8988T (cell line): ENCODE data around the gene MT1F.
"Not testable (repeated sequence)": the region's sequence is repeated elsewhere in the genome, so short reads cannot be mapped to it uniquely, and the experiment has no call there.

Source experiments
- DNase-seq: peaks from one replicate; pipeline ENCODE4 v3.0.0; 2011

The MT1F gene

GRCh38 chr16:56645838-56646237 is 11.9 kb upstream of the MT1F start:
- no peak for DNase-seq

GRCh38 chr16:56647641-56648431 is 9.9 kb upstream of the MT1F start:
- no peak for DNase-seq

GRCh38 chr16:56649271-56649670 is 8.5 kb upstream of the MT1F start:
- no peak for DNase-seq

GRCh38 chr16:56649820-56650219 is 7.9 kb upstream of the MT1F start:
- no peak for DNase-seq

GRCh38 chr16:56651586-56651985 is 6.2 kb upstream of the MT1F start, which contains the start of gene MT1B:
Gene MT1B, plus strand, starts transcription at chr16:56651886. Its CDS starts 68 bp downstream, at chr16:56651954.
- no peak for DNase-seq

- DNase-seq = no peak
Measured at GRCh38 chr16:56652600-56652999, 5.2 kb upstream of the MT1F start.

GRCh38 chr16:56653218-56653617 is 4.5 kb upstream of the MT1F start:
- no peak for DNase-seq

- no peak for DNase-seq
Measured at GRCh38 chr16:56658327-56658875, 642 bp downstream of the MT1F start.

GRCh38 chr16:56662357-56663354 is 4.9 kb downstream of the MT1F start:
- no peak for DNase-seq

GRCh38 chr16:56664506-56664905 is 6.7 kb downstream of the MT1F start:
- DNase-seq = no peak

GRCh38 chr16:56665286-56666261 is 7.8 kb downstream of the MT1F start:
- DNase-seq = not testable (repeated sequence)

GRCh38 chr16:56667581-56668571 is 10.1 kb downstream of the MT1F start, which contains the start of gene MT1G:
Gene MT1G, minus strand, starts transcription at chr16:56668065. Its CDS starts 72 bp downstream, at chr16:56667993.
- no peak for DNase-seq

- no peak for DNase-seq
Measured at GRCh38 chr16:56669005-56669839, 11.5 kb downstream of the MT1F start, which contains the start of gene MT1H. Gene MT1H, plus strand, starts transcription at chr16:56669814. Its CDS starts 71 bp downstream, at chr16:56669885.

GRCh38 chr16:56669840-56670619 is 12.3 kb downstream of the MT1F start:
- no peak for DNase-seq

GRCh38 chr16:56670620-56670934 is 12.8 kb downstream of the MT1F start:
- DNase-seq = no peak

GRCh38 chr16:56671691-56672090 is 13.9 kb downstream of the MT1F start:
- not testable (repeated sequence) for DNase-seq

- DNase-seq = not testable (repeated sequence)
Measured at GRCh38 chr16:56672171-56672570, 14.4 kb downstream of the MT1F start.

- DNase-seq = no peak
Measured at GRCh38 chr16:56672761-56673536, 15.2 kb downstream of the MT1F start.
